Choroid plexus epithelial cell (primary cell): Measurements from ENCODE around the gene LHFPL6.

Source experiments
- DNase-seq: peaks from one replicate; pipeline ENCODE4 v3.0.0-alpha.2; 2010; ENCODE audit warnings: low read depth
- H3K4me3 ChIP-seq: 2 replicates; pipeline ENCODE4 v1.5.1; 2011; ENCODE audit warnings: low read depth, mild to moderate bottlenecking, control low read depth, low read length, moderate library complexity
- TF ChIP-seq, protein P1 (sequence below): conservative IDR thresholded peaks from 2 replicates; pipeline ENCODE4 v1.5.1; 2011; ENCODE audit warnings: low read depth, mild to moderate bottlenecking, control low read depth, inconsistent platforms, low read length, moderate library complexity

Gene LHFPL6

DNA sequence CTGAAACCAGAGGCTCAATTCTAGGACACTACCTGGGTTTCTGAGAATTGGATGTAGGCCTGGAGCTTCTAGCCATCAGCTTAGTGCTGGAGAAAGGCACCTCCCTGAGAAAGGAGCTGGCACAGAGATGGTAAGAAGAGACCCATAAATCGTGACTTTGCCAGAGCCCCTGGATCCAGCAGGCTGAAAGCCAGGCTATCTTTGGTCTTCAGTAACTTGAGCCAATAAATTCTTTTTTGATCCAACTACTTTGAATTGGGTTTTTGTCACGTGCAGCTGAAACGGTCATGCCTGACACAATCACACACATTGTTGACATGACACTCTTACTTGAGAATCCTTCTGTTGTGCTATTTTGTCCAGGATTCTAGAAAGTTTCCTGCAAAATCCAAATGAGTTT lies 103.4 kb downstream of the LHFPL6 start:
- TF ChIP-seq, protein P1, sequence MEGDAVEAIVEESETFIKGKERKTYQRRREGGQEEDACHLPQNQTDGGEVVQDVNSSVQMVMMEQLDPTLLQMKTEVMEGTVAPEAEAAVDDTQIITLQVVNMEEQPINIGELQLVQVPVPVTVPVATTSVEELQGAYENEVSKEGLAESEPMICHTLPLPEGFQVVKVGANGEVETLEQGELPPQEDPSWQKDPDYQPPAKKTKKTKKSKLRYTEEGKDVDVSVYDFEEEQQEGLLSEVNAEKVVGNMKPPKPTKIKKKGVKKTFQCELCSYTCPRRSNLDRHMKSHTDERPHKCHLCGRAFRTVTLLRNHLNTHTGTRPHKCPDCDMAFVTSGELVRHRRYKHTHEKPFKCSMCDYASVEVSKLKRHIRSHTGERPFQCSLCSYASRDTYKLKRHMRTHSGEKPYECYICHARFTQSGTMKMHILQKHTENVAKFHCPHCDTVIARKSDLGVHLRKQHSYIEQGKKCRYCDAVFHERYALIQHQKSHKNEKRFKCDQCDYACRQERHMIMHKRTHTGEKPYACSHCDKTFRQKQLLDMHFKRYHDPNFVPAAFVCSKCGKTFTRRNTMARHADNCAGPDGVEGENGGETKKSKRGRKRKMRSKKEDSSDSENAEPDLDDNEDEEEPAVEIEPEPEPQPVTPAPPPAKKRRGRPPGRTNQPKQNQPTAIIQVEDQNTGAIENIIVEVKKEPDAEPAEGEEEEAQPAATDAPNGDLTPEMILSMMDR, result no peak
- DNase-seq, result no peak
- no peak overlapping the region for H3K4me3 ChIP-seq

DNA sequence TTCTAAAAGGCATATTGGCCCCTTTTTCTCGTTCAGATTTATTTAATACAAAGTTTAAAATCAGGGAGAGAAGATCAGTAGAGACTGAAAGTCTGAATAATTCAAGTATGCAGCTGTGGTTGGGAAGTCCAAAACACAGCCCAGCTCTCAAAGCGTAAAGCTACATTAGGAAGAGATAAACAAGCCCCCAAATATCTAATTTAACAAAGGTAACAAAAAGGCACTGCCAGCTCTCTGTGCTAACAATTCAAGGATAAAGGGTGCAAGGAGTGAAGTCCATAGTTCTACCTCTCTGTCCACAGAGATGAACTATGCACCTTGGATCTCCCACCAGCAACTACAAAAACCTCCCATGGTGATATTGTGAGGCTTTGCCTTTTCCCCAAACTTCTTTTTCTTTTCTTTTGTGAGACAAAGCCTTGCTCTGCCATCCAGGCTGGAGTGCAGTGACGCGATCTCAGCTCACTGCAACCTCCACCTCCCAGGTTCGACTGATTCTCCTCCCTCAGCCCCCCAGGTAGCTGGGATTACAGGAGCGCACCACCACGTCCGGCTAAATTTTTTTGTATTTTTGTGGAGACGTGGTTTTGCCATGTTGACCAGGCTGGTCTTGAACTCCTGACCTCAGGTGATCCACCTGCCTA lies 104.4 kb downstream of the LHFPL6 start:
- H3K4me3 ChIP-seq, result no peak overlapping the region
- TF ChIP-seq, protein P1, result no peak
- no peak for DNase-seq

DNA sequence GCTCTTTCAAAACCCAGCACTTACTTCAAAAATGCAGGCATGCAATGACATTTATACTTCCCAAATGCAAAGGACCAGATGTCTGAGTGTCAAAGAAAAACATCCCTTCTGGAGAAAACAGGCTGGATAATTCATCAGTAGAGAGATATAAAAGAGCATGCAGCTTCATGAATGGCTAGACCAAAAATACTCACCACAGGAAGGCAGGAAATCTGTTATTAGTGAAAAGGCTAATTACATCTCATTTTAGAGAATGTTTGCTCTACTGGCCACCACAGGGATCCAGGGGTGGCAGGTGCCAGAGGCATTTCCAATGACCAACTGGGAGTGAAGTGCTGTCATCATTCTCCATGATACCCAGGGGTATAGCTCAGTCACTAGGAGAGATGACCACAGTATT lies 106.5 kb downstream of the LHFPL6 start:
- DNase-seq, result no peak
- TF ChIP-seq, protein P1, result no peak
- H3K4me3 ChIP-seq, result no peak overlapping the region

DNA sequence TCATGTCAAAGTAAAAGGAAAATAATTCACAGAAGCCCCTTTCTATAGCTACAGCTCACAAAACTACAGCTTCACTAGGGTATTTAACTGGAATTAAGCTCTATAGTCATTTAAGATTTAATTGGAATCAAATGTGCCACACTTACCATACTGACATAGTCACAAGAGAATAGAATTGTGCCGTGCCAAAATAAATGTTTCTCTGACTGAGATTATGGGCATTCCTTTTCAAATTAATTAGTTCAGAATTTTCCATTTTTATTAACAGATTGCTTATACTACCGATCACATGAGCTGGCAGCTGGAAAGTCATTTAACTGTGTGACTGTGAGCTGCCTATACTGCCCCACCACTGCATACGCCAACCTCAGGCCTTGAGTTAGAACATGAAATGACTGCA lies 108.4 kb downstream of the LHFPL6 start:
- TF ChIP-seq, protein P1, result no peak

DNA sequence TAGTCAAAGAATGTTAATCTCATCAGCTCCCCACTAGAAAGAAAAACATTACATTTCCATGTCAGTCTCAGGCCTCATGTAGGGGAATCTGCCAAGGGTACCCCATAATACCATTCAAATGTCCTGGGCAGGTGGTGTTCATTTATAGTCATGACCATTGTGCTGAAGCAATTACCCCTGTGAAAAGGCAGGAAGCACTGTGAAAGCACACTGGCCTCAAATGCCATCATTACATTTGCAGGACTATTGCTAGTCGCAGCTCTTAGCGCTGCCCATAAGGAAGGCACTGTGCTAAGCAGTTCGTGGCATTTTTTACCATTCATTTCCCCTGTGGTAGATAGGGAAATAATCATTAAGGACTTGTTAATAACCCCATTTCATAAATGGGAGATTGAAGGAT lies 109.0 kb downstream of the LHFPL6 start:
- no peak overlapping the region for H3K4me3 ChIP-seq
- no peak for DNase-seq
- TF ChIP-seq, protein P1, result no peak

More for the DNA sequence above, 108.4 kb downstream of the LHFPL6 start:
- DNase-seq, result no peak
- H3K4me3 ChIP-seq, result no peak overlapping the region

DNA sequence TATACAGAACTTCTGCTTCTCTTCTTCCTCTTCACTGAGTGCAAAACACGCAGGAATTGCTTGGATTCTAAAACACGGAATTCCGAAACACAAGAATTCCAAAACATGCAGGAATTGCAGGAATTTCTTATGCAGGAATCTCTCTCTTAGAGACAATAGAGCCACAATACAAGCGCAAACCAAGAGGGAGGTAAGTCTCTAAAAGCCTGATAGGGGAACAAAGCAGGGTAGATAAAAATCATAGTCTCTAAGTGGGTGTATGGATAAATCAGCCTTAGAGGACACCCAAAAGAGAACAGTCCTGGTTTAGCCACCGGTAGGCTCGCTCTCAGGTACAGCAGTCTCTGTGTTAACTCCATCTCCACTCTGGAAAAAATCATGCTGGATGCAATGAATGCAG lies 112.9 kb downstream of the LHFPL6 start:
- DNase-seq, result no peak
- H3K4me3 ChIP-seq, result no peak overlapping the region
- TF ChIP-seq, protein P1, result no peak

DNA sequence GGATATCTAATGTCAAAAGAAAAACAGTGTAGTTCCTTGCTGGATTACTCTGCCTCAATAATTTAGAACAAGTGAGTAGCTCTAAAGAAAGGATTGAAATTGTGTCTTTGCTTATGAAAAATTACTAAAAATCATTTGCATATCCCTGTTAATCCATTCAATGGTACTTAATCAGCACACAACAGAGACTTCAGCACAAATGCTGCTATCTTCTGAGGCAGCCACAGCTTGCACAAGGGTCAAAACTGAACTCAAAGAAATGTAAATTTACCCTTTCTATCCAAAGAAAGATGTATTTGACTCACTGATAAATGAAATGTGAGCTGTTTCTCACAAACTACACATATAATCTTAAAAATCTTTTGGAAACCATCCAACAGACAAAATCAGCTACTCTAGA lies 116.2 kb downstream of the LHFPL6 start:
- TF ChIP-seq, protein P1, result no peak
- H3K4me3 ChIP-seq, result no peak overlapping the region
- DNase-seq, result peak; percentile 22
